ENCODE measurements around the gene ENPP4. TPM values are rescaled to one million over a fixed set of nuclear protein-coding genes. Genes with fewer than 3 reads are reported as not detected.
A peak's percentile ranks its signal among the peaks of the same experiment; 100 is the strongest.
"Not testable (repeated sequence)": the region's sequence is repeated elsewhere in the genome, so short reads cannot be mapped to it uniquely, and the experiment has no call there.

The ENPP4 gene
- total RNA-seq, 2 experiments from 2014 or later = 7.7 to 8.0 TPM

GRCh38 chr6:46135176-46135575 lies 5.4 kb downstream of the ENPP4 start:
- H3K4me3 Mint-ChIP-seq = no peak overlapping the region
- no peaks in the 10 kb centered on the region for H3K27me3 Mint-ChIP-seq (ENCODE audit: low read depth)
- H3K36me3 Mint-ChIP-seq (ENCODE audit: low read depth) = no peaks in the 10 kb centered on the region
- H3K9me3 Mint-ChIP-seq = no peaks in the 10 kb centered on the region
- no peak overlapping the region for H3K27ac Mint-ChIP-seq
- CTCF ChIA-PET = no interaction called here
- DNase-seq = no peak
- intact Hi-C loops (cut with micrococcal nuclease) = loop anchor here (10.0 kb wide), 1 partner anchor 760 kb away; the partner anchor contains the start of gene SUPT3H
- H3K4me1 Mint-ChIP-seq (ENCODE audit: low read depth) = peaks cover 25% of the 10 kb centered on the region

- no peak overlapping the region for H3K4me3 Mint-ChIP-seq
- H3K27ac Mint-ChIP-seq = no peak overlapping the region
- intact Hi-C loops (cut with micrococcal nuclease) = loop anchor here (10.0 kb wide), 1 partner anchor 762 kb away; the partner anchor contains the start of gene SUPT3H
- H3K9me3 Mint-ChIP-seq = no peaks in the 10 kb centered on the region
- no peak for DNase-seq
- no peaks in the 10 kb centered on the region for H3K36me3 Mint-ChIP-seq (ENCODE audit: low read depth)
- H3K27me3 Mint-ChIP-seq (ENCODE audit: low read depth) = no peaks in the 10 kb centered on the region
- peaks cover 21% of the 10 kb centered on the region for H3K4me1 Mint-ChIP-seq (ENCODE audit: low read depth)
- CTCF ChIA-PET = no interaction called here
Measured at GRCh38 chr6:46136831-46137230, 7.0 kb downstream of the ENPP4 start.

- no peaks in the 10 kb centered on the region for H3K27me3 Mint-ChIP-seq (ENCODE audit: low read depth)
- H3K27ac Mint-ChIP-seq = no peak overlapping the region
- intact Hi-C loops (cut with micrococcal nuclease) = loop anchor here (10.0 kb wide), 1 partner anchor 763 kb away; the partner anchor contains the start of gene SUPT3H
- CTCF ChIA-PET = no interaction called here
- DNase-seq = no peak
- H3K4me1 Mint-ChIP-seq (ENCODE audit: low read depth) = peaks cover 18% of the 10 kb centered on the region
- H3K4me3 Mint-ChIP-seq = no peak overlapping the region
- no peaks in the 10 kb centered on the region for H3K36me3 Mint-ChIP-seq (ENCODE audit: low read depth)
- H3K9me3 Mint-ChIP-seq = no peaks in the 10 kb centered on the region
Measured at GRCh38 chr6:46137387-46137786, 7.6 kb downstream of the ENPP4 start.

GRCh38 chr6:46138281-46138680 lies 8.5 kb downstream of the ENPP4 start:
- intact Hi-C loops (cut with micrococcal nuclease) = loop anchor here (10.0 kb wide), 1 partner anchor 763 kb away; the partner anchor contains the start of gene SUPT3H
- H3K4me3 Mint-ChIP-seq = no peak overlapping the region
- CTCF ChIA-PET = no interaction called here
- H3K9me3 Mint-ChIP-seq = no peaks in the 10 kb centered on the region
- no peak overlapping the region for H3K27ac Mint-ChIP-seq
- peaks cover 18% of the 10 kb centered on the region for H3K4me1 Mint-ChIP-seq (ENCODE audit: low read depth)
- DNase-seq = no peak
- H3K27me3 Mint-ChIP-seq (ENCODE audit: low read depth) = no peaks in the 10 kb centered on the region
- peaks cover 4% of the 10 kb centered on the region for H3K36me3 Mint-ChIP-seq (ENCODE audit: low read depth)

- peaks cover 3% of the 10 kb centered on the region for H3K4me1 Mint-ChIP-seq (ENCODE audit: low read depth)
- no peak for DNase-seq
- H3K27ac Mint-ChIP-seq = no peak overlapping the region
- CTCF ChIA-PET = no interaction called here
- no peaks in the 10 kb centered on the region for H3K9me3 Mint-ChIP-seq
- no peaks in the 10 kb centered on the region for H3K27me3 Mint-ChIP-seq (ENCODE audit: low read depth)
- intact Hi-C loops (cut with micrococcal nuclease) = no loop called here
- no peak overlapping the region for H3K4me3 Mint-ChIP-seq
- peaks cover 4% of the 10 kb centered on the region for H3K36me3 Mint-ChIP-seq (ENCODE audit: low read depth)
Measured at GRCh38 chr6:46144270-46144669, 14.5 kb downstream of the ENPP4 start.

- CTCF ChIA-PET; H3K27ac Mint-ChIP-seq; H3K9me3 Mint-ChIP-seq; intact Hi-C loops (cut with micrococcal nuclease); H3K4me1 Mint-ChIP-seq (ENCODE audit: low read depth); H3K4me3 Mint-ChIP-seq; H3K36me3 Mint-ChIP-seq (ENCODE audit: low read depth); H3K27me3 Mint-ChIP-seq (ENCODE audit: low read depth); DNase-seq: not testable (repeated sequence)
Measured at GRCh38 chr6:46149066-46149465, 19.3 kb downstream of the ENPP4 start.

- H3K27me3 Mint-ChIP-seq (ENCODE audit: low read depth) = peaks cover 7% of the 10 kb centered on the region
- intact Hi-C loops (cut with micrococcal nuclease) = no loop called here
- no peak overlapping the region for H3K27ac Mint-ChIP-seq
Measured at GRCh38 chr6:46156701-46157100, 26.9 kb downstream of the ENPP4 start.

GRCh38 chr6:46159229-46159628 lies 29.4 kb downstream of the ENPP4 start:
- no peak for DNase-seq
- intact Hi-C loops (cut with micrococcal nuclease) = no loop called here
- CTCF ChIA-PET = no interaction called here
- Mint-ChIP-seq H3K36me3 (ENCODE audit: low read depth) (no peaks in the 10 kb centered on the region), H3K4me1 (ENCODE audit: low read depth) (no peaks in the 10 kb centered on the region), H3K27me3 (ENCODE audit: low read depth) (peaks cover 12% of the 10 kb centered on the region), H3K9me3 (no peaks in the 10 kb centered on the region), H3K4me3 (no peak overlapping the region), H3K27ac (no peak overlapping the region)

More at GRCh38 chr6:46156701-46157100, 26.9 kb downstream of the ENPP4 start:
- H3K4me3 Mint-ChIP-seq = no peak overlapping the region
- H3K9me3 Mint-ChIP-seq = peaks cover 1% of the 10 kb centered on the region
- H3K4me1 Mint-ChIP-seq (ENCODE audit: low read depth) = no peaks in the 10 kb centered on the region
- H3K36me3 Mint-ChIP-seq (ENCODE audit: low read depth) = no peaks in the 10 kb centered on the region
- CTCF ChIA-PET = no interaction called here
- DNase-seq = no peak

GRCh38 chr6:46160102-46160501 lies 30.3 kb downstream of the ENPP4 start:
- Mint-ChIP-seq H3K4me3 (no peak overlapping the region), H3K36me3 (ENCODE audit: low read depth) (no peaks in the 10 kb centered on the region), H3K27me3 (ENCODE audit: low read depth) (peaks cover 15% of the 10 kb centered on the region), H3K9me3 (no peaks in the 10 kb centered on the region), H3K27ac (no peak overlapping the region), H3K4me1 (ENCODE audit: low read depth) (no peaks in the 10 kb centered on the region)
- intact Hi-C loops (cut with micrococcal nuclease) = no loop called here
- CTCF ChIA-PET = no interaction called here
- no peak for DNase-seq

GRCh38 chr6:46170357-46171289 lies 40.8 kb downstream of the ENPP4 start, which contains the start of gene ENPP5:
Gene ENPP5, minus strand, starts transcription at chr6:46170980. Its CDS starts 2,718 bp downstream, at chr6:46168262.
- Mint-ChIP-seq H3K27me3 (ENCODE audit: low read depth) (peaks cover 27% of the 10 kb centered on the region), H3K4me1 (ENCODE audit: low read depth) (peaks cover 12% of the 10 kb centered on the region), H3K27ac (no peak within 1 kb of the TSS), H3K4me3 (peak within 1 kb of the TSS; percentile 77), H3K36me3 (ENCODE audit: low read depth) (no peaks in the 10 kb centered on the region), H3K9me3 (no peaks in the 10 kb centered on the region)
- CTCF ChIA-PET = interaction anchor here (0.9 to 1.0 kb wide), 2 partner anchors 80 to 198 kb away, joined by 3 read pairs; no protein-coding TSS in a partner anchor
- peak; percentile 82 for DNase-seq
- intact Hi-C loops (cut with micrococcal nuclease) = loop anchor here (1.0 kb wide), 1 partner anchor 41 kb away; the partner anchor contains the start of gene ENPP4

GRCh38 chr6:46172176-46172575 lies 42.4 kb downstream of the ENPP4 start:
- Mint-ChIP-seq H3K27ac (no peak overlapping the region), H3K4me1 (ENCODE audit: low read depth) (peaks cover 14% of the 10 kb centered on the region), H3K27me3 (ENCODE audit: low read depth) (peaks cover 25% of the 10 kb centered on the region), H3K9me3 (no peaks in the 10 kb centered on the region), H3K4me3 (no peak overlapping the region), H3K36me3 (ENCODE audit: low read depth) (no peaks in the 10 kb centered on the region)
- no peak for DNase-seq
- intact Hi-C loops (cut with micrococcal nuclease) = no loop called here
- CTCF ChIA-PET = no interaction called here

GRCh38 chr6:46174904-46175303 lies 45.1 kb downstream of the ENPP4 start:
- no peak for DNase-seq
- intact Hi-C loops (cut with micrococcal nuclease) = no loop called here
- no peaks in the 10 kb centered on the region for H3K36me3 Mint-ChIP-seq (ENCODE audit: low read depth)
- no peaks in the 10 kb centered on the region for H3K9me3 Mint-ChIP-seq
- H3K27ac Mint-ChIP-seq = no peak overlapping the region
- peaks cover 12% of the 10 kb centered on the region for H3K27me3 Mint-ChIP-seq (ENCODE audit: low read depth)
- CTCF ChIA-PET = no interaction called here
- H3K4me3 Mint-ChIP-seq = no peak overlapping the region
- H3K4me1 Mint-ChIP-seq (ENCODE audit: low read depth) = peaks cover 13% of the 10 kb centered on the region

GRCh38 chr6:46175446-46175845 lies 45.7 kb downstream of the ENPP4 start:
- Mint-ChIP-seq H3K4me1 (ENCODE audit: low read depth) (peaks cover 7% of the 10 kb centered on the region), H3K27ac (no peak overlapping the region), H3K27me3 (ENCODE audit: low read depth) (peaks cover 10% of the 10 kb centered on the region), H3K4me3 (no peak overlapping the region), H3K9me3 (no peaks in the 10 kb centered on the region), H3K36me3 (ENCODE audit: low read depth) (no peaks in the 10 kb centered on the region)
- DNase-seq = no peak
- CTCF ChIA-PET = no interaction called here
- intact Hi-C loops (cut with micrococcal nuclease) = no loop called here
